GM12873 (cell line): ENCODE data around the gene PSAPL1.

ENCODE experiments used
- TF ChIP-seq, protein P1 (sequence below): IDR thresholded peaks from 2 replicates; pipeline ENCODE4 v1.5.1; 2012; ENCODE audit warnings: low read depth, mild to moderate bottlenecking, moderate library complexity, low read length, control low read depth; ENCODE audit not compliant: insufficient read depth; ENCODE audit errors: missing control alignments

PSAPL1 gene

DNA sequence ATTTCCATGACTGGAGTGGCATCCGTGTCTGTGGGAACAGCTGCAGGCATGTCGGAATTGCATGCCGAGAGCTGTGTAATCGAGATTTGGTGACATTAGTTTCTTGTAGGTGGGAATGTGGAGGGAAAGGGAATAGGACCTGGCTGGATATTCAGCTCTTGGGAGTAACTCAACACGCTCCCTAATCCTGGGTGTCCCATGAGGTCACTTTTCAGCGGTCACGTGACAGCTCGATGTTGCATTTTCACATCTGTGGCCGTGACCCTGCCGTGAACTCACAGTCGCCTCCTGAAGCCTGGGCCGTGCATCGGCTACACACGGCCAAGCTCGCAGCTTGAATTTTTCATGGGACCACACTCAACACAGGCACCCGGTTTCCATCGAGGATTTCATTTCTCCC lies 25.8 kb upstream of the PSAPL1 start:
- TF ChIP-seq, protein P1, sequence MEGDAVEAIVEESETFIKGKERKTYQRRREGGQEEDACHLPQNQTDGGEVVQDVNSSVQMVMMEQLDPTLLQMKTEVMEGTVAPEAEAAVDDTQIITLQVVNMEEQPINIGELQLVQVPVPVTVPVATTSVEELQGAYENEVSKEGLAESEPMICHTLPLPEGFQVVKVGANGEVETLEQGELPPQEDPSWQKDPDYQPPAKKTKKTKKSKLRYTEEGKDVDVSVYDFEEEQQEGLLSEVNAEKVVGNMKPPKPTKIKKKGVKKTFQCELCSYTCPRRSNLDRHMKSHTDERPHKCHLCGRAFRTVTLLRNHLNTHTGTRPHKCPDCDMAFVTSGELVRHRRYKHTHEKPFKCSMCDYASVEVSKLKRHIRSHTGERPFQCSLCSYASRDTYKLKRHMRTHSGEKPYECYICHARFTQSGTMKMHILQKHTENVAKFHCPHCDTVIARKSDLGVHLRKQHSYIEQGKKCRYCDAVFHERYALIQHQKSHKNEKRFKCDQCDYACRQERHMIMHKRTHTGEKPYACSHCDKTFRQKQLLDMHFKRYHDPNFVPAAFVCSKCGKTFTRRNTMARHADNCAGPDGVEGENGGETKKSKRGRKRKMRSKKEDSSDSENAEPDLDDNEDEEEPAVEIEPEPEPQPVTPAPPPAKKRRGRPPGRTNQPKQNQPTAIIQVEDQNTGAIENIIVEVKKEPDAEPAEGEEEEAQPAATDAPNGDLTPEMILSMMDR = no peak

DNA sequence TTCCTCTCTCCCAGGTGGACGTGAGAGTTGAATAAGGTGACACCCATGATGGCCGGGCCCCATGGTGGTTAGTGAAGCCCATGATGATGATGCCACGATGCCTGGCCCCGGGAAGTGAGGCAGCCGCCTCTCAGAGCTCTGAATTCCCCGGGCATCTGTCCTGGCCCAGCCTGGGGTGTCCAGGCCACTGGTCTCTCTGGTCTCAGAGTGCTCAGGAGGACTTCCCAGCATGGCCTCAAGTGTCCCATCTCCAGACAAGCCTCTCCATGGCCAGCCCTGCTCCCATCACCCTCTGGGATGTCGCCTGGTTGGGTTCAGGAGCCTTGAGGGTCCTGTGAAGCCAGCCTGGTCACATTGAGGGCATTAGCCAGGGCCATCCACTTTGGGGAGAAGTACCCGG lies 24.7 kb upstream of the PSAPL1 start:
- TF ChIP-seq, protein P1 = no peak

DNA sequence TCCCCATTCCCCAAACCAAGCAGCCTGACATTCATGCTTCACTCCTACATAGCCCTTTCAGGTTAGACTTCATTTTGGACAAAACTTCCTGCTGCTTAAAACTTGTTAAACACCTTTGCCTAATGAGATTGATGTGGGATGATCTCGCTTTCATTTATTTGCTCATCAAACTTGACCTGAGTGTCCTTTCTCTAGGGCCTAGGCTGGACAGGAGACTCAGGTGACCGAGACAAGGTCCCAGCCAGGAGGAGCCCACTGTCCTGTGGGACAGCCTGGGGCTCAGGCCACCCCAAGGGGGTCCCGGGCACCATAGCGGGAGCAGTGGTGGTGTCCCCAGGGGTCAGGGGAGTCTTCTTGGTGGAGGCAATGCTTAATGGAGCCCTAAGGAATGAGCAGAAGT lies 23.7 kb upstream of the PSAPL1 start:
- TF ChIP-seq, protein P1 = no peak

DNA sequence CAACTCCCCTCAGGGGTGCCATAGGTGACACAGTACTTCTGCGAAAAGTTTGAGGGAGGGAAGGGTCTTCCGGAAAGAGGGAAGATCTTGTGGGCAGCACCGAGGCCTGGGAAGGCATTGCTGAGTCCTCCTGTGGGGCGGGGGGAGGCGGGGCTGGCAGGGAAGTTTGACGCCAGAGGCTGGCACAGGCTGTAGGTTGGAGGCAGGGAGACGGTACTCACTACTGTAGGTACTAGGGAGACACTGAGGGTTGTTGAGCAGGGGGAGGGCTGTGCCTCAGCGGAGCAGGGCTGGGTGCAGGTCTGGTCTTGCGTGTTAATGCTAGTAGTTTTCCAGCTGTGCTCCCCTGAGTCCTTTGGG lies 23.3 kb upstream of the PSAPL1 start:
- TF ChIP-seq, protein P1 = no peak

DNA sequence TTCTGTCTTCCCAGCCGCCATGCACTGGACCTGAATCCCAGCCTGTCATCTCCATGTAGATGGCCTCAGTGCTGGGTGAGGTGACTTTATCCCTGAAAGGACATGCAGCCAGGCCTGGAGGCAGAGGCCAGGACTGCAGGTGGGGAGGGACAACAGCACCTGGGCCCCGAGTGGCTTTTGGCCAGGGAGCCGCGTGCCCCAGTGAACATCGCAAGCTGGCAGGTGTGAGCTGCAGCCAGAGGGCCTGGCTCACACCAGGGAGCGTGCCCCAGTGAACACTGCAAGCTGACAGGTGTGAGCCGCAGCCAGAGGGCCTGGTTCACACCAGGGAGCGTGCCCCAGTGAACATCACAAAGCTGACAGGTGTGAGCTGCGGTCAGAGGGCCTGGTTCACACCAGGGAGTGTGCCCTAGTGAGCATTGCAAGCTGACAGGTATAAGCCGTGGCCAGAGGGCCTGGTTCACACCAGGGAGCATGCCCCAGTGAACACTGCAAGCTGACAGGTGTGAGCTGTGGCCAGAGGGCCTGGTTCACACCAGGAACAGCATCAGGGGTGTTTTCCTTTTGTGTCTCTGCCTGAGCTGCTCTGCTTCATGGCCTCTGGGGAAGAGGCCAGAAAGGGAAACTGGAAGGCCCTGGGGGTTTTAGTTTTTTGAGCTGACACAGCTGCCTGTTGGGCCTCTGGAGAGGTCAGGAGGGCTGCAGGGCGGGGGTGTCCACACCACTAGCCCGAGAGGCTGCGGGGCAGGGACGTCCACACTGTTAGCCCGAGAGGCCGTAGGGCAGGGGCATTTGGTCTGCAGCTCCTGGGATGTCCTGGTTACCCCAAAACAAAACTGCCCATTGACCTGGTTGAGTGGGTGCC lies 22.7 kb upstream of the PSAPL1 start:
- TF ChIP-seq, protein P1 = no peak

DNA sequence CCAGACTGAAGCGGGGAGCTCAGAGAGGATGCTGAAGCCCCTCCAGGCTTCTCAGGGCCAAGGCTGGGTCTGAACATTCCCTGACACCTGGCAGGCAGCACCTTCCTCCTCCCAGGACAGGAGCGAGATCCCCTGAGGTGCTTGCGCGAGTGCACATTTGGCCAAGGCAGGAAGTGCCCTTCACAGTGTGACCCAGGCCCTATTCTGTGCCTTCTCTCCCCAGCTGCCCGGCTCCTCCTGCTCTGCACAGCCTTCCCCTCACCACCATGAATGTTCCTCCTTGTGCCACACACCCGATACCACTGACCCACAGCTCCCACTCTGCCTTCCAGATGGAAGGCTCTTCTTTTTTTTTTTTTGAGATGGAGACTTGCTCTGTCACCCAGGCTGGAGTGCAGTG lies 17.1 kb upstream of the PSAPL1 start:
- TF ChIP-seq, protein P1 = no peak

DNA sequence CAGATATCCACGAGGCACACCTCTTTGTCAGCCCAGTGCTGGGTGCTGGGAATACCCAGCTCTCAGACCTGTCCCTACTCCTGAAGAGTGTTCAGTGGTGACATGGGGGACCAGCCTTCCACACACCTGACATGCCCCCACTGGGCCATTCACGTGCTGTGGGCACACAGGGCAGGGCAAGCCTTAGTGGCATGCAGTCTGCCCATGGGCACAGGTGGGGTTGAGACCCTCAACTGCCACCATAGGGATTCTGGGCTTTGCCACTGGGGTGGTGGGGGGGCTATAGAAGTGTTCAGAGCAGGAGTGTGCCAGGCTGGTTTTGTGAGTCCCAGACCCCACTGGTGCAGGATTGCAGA lies 16.7 kb upstream of the PSAPL1 start:
- TF ChIP-seq, protein P1 = no peak
